ENCODE results near the gene LRG1. TPM values are rescaled to one million over a fixed set of nuclear protein-coding genes. Genes with fewer than 3 reads are reported as not detected.
"Not testable (repeated sequence)": the region's sequence is repeated elsewhere in the genome, so short reads cannot be mapped to it uniquely, and the experiment has no call there.

The LRG1 gene
- total RNA-seq, 1 experiment from 2014 or later: 0.41 TPM

GRCh38 chr19:4555657-4556561 lies 16.1 kb upstream of the LRG1 start:
- in situ Hi-C loops (cut with HindIII; ENCODE audit: low sequenced_read_pairs): no loop called here
- no peak for DNase-seq (ENCODE audit: low spot score)

- in situ Hi-C loops (cut with HindIII; ENCODE audit: low sequenced_read_pairs): no loop called here
- DNase-seq (ENCODE audit: low spot score): no peak
Observed at GRCh38 chr19:4554717-4555116, 14.9 kb upstream of the LRG1 start.

DNA sequence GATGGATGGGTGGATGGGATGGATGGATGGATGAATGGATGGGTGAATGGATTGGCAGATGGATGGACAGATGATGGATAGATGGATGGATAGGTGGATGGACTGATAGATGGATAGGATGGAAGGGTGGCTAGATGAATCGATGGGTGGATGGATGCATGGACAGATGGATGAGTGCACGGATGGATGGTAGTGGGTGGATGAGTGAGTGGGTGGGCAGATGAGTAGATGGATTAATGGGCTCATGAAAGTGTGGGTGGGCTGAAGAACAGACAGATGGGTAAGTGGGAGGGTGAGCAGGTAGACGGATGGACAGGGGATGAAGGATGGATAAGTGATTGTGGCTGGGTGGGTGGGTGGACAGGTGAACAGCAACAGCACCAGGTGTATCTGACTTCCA lies 13.9 kb upstream of the LRG1 start:
- DNase-seq (ENCODE audit: low spot score): no peak
- in situ Hi-C loops (cut with HindIII; ENCODE audit: low sequenced_read_pairs): no loop called here

- DNase-seq (ENCODE audit: low spot score): no peak
- in situ Hi-C loops (cut with HindIII; ENCODE audit: low sequenced_read_pairs): no loop called here
Observed at GRCh38 chr19:4553092-4553695, 13.4 kb upstream of the LRG1 start.

GRCh38 chr19:4552525-4552819 lies 12.6 kb upstream of the LRG1 start:
- in situ Hi-C loops (cut with HindIII; ENCODE audit: low sequenced_read_pairs): no loop called here
- DNase-seq (ENCODE audit: low spot score): no peak

DNA sequence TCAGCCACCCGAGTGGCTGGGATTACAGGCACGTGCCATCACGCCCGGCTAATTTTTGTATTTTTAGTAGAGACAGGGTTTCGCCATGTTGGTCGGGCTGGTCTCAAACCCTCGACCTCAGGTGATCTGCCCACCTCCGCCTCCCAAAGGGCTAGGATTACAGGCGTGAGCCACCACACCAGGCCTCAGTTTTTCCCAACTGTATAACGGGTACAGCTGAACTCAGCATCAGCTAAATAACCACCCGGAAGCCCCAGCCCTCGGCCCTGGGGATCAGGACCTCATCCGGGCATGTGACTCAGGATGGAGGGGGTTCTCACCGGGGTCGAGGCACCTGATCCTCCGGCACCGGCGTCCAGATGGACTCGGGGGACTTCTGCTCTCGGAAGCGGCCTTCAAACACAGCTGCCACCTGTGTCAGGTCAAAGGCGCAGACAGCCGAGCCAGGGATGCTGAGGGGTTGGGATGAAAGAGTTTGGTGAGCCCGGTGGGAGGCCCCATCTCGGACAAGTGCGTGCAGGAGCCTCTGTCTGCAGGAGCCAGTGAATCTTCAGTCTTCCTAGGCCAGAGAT lies 10.7 kb upstream of the LRG1 start:
- no peak for DNase-seq (ENCODE audit: low spot score)
- in situ Hi-C loops (cut with HindIII; ENCODE audit: low sequenced_read_pairs): no loop called here

GRCh38 chr19:4550018-4550417 lies 10.2 kb upstream of the LRG1 start:
- in situ Hi-C loops (cut with HindIII; ENCODE audit: low sequenced_read_pairs): no loop called here
- no peak for DNase-seq (ENCODE audit: low spot score)

DNA sequence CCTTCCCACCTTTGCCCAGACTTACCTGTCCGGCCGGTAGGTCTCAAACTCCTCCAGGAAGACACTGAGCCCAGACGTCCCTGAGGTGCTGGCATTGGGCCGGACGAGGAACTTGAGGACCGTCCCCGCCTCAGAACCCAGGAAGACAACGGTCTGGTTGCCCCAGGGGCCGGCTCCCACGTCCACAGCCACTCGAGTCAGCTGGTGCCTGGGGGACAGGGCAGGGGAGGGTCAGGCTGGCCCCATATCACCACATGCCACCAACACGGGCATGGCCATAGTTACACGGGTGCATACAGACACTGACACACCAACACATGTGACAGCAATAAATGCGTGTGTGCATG lies 8.4 kb upstream of the LRG1 start:
- in situ Hi-C loops (cut with HindIII; ENCODE audit: low sequenced_read_pairs): no loop called here
- no peak for DNase-seq (ENCODE audit: low spot score)

GRCh38 chr19:4547303-4548237 lies 7.7 kb upstream of the LRG1 start:
- no peak for DNase-seq (ENCODE audit: low spot score)
- in situ Hi-C loops (cut with HindIII; ENCODE audit: low sequenced_read_pairs): no loop called here

GRCh38 chr19:4543842-4544647 lies 4.2 kb upstream of the LRG1 start:
- in situ Hi-C loops (cut with HindIII; ENCODE audit: low sequenced_read_pairs): no loop called here
- DNase-seq (ENCODE audit: low spot score): no peak

DNA sequence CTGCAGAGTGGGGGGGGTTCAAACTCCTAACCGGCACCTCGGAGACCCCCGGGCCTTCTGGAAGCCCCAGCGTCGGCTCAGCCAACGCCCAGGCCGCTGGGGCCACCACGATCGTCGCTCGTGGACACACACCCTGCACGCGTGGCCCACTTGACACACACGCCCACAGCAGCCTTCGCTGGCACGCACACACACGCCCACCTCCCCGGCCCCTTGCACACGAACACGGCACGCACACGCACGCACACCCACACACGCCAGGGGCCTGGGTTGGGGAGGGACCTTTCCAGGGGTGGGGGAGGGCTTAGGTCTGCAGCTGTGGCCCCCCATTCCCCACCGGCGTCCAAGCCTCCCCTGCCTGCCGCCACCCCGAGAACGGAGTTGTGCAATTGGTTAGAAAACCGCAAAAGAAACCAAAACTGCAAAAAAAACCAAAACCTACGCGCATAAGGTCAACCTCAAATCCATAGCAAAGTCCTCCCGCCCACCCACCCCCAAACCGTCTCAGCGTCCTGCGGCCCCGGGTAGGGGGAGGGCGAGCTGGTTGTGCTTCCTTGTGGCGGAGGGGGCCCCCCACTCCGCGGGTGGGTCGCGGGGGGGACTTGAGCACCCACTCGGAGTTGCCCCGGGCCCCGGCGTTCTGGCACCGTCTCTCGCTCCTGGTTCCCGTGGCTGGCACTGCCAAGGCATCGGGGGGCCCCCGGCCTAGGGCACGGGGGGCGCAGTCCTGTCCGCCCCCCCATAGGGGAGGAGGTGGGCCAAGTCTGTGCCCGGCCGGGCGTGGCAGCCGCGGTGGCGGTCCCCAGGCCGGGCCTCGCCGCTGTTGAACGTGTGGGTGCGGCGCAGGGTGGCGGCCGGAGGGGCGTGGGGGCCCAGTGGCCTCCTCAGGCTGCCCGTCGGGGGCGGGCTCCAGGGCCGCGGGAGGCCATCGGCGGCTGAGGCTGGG lies 3.3 kb upstream of the LRG1 start:
- no peak for DNase-seq (ENCODE audit: low spot score)
- in situ Hi-C loops (cut with HindIII; ENCODE audit: low sequenced_read_pairs): no loop called here

GRCh38 chr19:4541806-4542145 lies 1.9 kb upstream of the LRG1 start:
- in situ Hi-C loops (cut with HindIII; ENCODE audit: low sequenced_read_pairs); DNase-seq (ENCODE audit: low spot score): not testable (repeated sequence)

- DNase-seq (ENCODE audit: low spot score): no peak
- in situ Hi-C loops (cut with HindIII; ENCODE audit: low sequenced_read_pairs): no loop called here
Observed at GRCh38 chr19:4541114-4541805, 1.4 kb upstream of the LRG1 start.

DNA sequence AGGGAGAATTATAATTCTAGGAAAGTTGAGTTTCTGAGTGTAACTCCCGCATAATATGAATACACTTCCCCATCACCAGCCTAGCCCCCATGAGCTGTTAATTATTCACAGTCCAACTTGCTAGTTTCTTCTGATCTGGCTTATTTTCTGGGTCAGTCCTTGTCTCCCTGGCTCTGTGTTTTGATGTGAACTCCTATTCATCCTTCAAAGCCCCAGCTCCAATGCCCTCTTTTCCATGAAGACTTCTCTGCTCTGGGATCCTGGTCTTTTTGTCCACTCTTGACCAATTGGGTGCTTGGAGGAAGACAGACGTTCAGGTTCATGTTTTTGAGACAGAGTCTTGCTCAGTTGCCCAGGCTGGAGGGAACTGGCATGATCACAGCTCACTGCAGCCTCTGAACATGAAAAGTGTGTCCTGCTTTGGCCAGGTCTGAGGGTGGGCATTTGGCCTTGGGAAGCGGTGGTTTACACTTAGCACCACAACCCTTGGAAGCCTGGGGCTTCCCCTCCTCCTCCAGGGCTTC lies 605 bp downstream of the LRG1 start:
- DNase-seq (ENCODE audit: low spot score): no peak
- in situ Hi-C loops (cut with HindIII; ENCODE audit: low sequenced_read_pairs): no loop called here

DNA sequence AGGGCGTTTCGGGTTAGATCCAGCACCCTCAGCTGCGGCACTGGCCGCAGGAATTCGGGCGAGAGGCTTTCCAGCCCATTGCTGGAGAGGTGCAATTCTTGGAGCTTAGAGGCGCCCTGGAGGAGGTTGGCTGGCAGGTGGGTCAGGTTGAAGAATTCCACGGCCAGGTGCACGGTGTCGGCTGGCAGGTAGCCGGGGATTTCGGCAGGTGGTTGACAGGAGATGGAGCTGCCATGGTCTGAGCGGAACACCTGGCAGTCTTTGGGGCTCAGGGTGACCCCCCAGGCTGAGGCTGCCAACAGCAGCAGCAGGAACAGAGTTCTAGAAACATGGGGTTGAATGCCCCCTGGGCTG lies 1.3 kb downstream of the LRG1 start:
- in situ Hi-C loops (cut with HindIII; ENCODE audit: low sequenced_read_pairs): no loop called here

GRCh38 chr19:4537953-4538600 lies 1.8 kb downstream of the LRG1 start:
- in situ Hi-C loops (cut with HindIII; ENCODE audit: low sequenced_read_pairs): no loop called here
- DNase-seq (ENCODE audit: low spot score): no peak

More for the DNA sequence above, 1.3 kb downstream of the LRG1 start:
- no peak for DNase-seq (ENCODE audit: low spot score)

DNA sequence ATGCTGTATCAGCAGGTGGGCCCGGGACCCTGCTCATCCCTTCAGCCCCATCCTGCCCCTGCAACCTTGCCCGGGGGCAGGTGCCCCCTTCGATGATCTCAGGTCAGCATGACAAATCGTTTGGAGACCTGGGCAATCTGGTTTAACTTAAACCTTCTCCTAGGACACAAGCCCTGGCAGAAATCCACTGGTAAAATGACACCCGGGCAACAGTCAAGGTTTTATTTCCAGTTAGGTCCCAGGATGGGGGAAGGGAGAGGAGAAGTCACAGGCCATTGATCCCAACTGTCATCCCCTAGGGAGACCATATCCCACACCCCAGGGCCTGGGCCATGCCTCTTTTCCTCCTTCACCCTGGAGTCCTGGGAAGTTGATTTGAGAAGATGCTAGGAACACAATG lies 3.0 kb downstream of the LRG1 start:
- in situ Hi-C loops (cut with HindIII; ENCODE audit: low sequenced_read_pairs): no loop called here
- no peak for DNase-seq (ENCODE audit: low spot score)
